ENCODE measurements around the gene SPHK2. TPM values are rescaled to one million over a fixed set of nuclear protein-coding genes. Genes with fewer than 3 reads are reported as not detected.

The SPHK2 gene
- total and polyA plus RNA-seq, 12 donors = 4.3 to 29.9 (median 16.8) TPM

GRCh38 chr19:48637449-48637947 lies 18.2 kb downstream of the SPHK2 start:
- peak overlapping the region; percentile 88 to 98 (median 96) for H3K27ac ChIP-seq
- peak overlapping the region in 2 of 4 donors; percentile 45 to 70 for H3K4me3 ChIP-seq
- H3K9me3 ChIP-seq (replicated peaks in 1 of 3) = no peaks in the 10 kb centered on the region
- 0 to 1% (median 0%) methylated on average over 24 to 38 of the region's 38 CpGs for WGBS, 4 donors
- DNase-seq = peak; percentile 99 to 100 (median 100)
- H3K27me3 ChIP-seq = no peaks in the 10 kb centered on the region
- no peaks in the 10 kb centered on the region for H3K36me3 ChIP-seq (replicated peaks in 1 of 2)
- no peak for TF ChIP-seq POLR2A (IDR thresholded peaks at IDR 0.05)
- no peak for TF ChIP-seq CTCF (IDR thresholded peaks at IDR 0.05)
- intact Hi-C loops (cut with DNase I) = no loop called here
- H3K4me1 ChIP-seq (replicated peaks in 1 of 2) = peaks cover 33 to 46% of the 10 kb centered on the region in 2 donors

- H3K36me3 ChIP-seq (replicated peaks in 1 of 2) = no peaks in the 10 kb centered on the region
- WGBS, 4 donors = 6 to 10% (median 8%) methylated on average over 16 to 29 of the region's 29 CpGs
- H3K27ac ChIP-seq = peak overlapping the region; percentile 88 to 98 (median 96)
- H3K4me3 ChIP-seq = peak overlapping the region in 2 of 4 donors; percentile 29 to 70
- H3K9me3 ChIP-seq (replicated peaks in 1 of 3) = no peaks in the 10 kb centered on the region
- H3K4me1 ChIP-seq (replicated peaks in 1 of 2) = peaks cover 27 to 39% of the 10 kb centered on the region in 2 donors
- peak; percentile 51 to 88 for TF ChIP-seq POLR2A (IDR thresholded peaks at IDR 0.05)
- TF ChIP-seq CTCF (IDR thresholded peaks at IDR 0.05) = peak in 4 of 6 experiments; percentile 11 to 42 (median 34)
- DNase-seq = peak; percentile 88 to 97 (median 94)
- intact Hi-C loops (cut with DNase I) = no loop called here
- H3K27me3 ChIP-seq = no peaks in the 10 kb centered on the region
Observed at GRCh38 chr19:48637948-48638830, 18.9 kb downstream of the SPHK2 start.

GRCh38 chr19:48638831-48639381 lies 19.6 kb downstream of the SPHK2 start:
- H3K9me3 ChIP-seq (replicated peaks in 1 of 3) = no peaks in the 10 kb centered on the region
- no peaks in the 10 kb centered on the region for H3K27me3 ChIP-seq
- H3K27ac ChIP-seq = peak overlapping the region in 4 of 5 donors; percentile 48 to 98 (median 92)
- WGBS, 4 donors = 74 to 77% (median 76%) methylated on average over 16 of the region's 16 CpGs
- peaks cover 19 to 32% of the 10 kb centered on the region in 2 donors for H3K4me1 ChIP-seq (replicated peaks in 1 of 2)
- intact Hi-C loops (cut with DNase I) = no loop called here
- peak overlapping the region in 1 of 4 donors; percentile 70 for H3K4me3 ChIP-seq
- H3K36me3 ChIP-seq (replicated peaks in 1 of 2) = no peaks in the 10 kb centered on the region
- TF ChIP-seq CTCF (IDR thresholded peaks at IDR 0.05) = no peak
- TF ChIP-seq POLR2A (IDR thresholded peaks at IDR 0.05) = no peak
- peak in 6 of 7 donors; percentile 44 to 78 (median 58) for DNase-seq

Data from adrenal gland (tissue), 12 donors.